ENCODE data around the gene DOC2B. TPM values are rescaled to one million over a fixed set of nuclear protein-coding genes. Genes with fewer than 3 reads are reported as not detected.

DOC2B gene
- total and polyA plus RNA-seq, 9 of the 15 experiments (the other 6 are each of a cell fraction or from before 2014, with no cell fraction given), result 0.02 TPM; not detected in 8

DNA sequence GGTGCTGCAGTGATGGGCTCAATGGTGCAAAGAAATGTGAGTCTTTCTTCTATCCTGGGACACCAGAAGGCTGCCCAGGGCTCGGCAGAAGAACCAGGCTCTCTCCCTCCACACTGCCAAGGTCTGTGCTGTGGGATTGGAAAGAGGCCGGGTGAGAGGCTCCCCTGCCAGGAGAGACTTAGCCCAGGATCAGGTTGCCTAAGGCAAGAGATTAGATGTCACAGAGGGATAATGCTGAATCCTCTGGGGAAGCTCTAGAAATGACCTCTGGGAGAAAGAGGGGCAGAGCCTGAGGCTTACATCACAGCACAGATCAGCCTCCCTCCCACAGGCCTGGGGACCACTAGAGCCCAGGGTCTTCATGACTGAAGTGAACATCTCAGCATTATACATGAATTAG, 5.7 kb upstream of the DOC2B start:
- WGBS (ENCODE audit: insufficient coverage, low coverage, missing lambda C conversion rate), result 0% methylated on average over 2 of the region's 2 CpGs
- Histone ChIP-seq H3K79me2 (ENCODE audit: control insufficient read depth, insufficient read depth, low read length) (no peaks in the 10 kb centered on the region), H3K4me2 (ENCODE audit: insufficient read depth, low read length) (no peak overlapping the region), H3K4me1 (replicated peaks in 1 of 2; ENCODE audit: control insufficient read depth in 2 of 2, insufficient read depth in 2 of 2, low read length in 2 of 2) (no peaks in the 10 kb centered on the region), H3K9me3 (replicated peaks; ENCODE audit: control insufficient read depth, insufficient read depth, low read depth, low read length) (no peaks in the 10 kb centered on the region), H3K27me3 (ENCODE audit: control insufficient read depth in 2 of 2, insufficient read depth in 2 of 2, low read length in 2 of 2) (no peaks in the 10 kb centered on the region; a peak in 1 of 5 replicates), H3K9ac (ENCODE audit: insufficient read depth in 1 of 2, low read depth in 2 of 2, low read length in 2 of 2) (no peak overlapping the region), H3K27ac (ENCODE audit: extremely low read depth, low read depth, low read length) (no peak overlapping the region), H3K9me1 (ENCODE audit: control insufficient read depth, insufficient read depth, low read length) (no peaks in the 10 kb centered on the region), H4K20me1 (replicated peaks; ENCODE audit: control insufficient read depth, insufficient read depth, low read length) (no peaks in the 10 kb centered on the region), H2AFZ (ENCODE audit: low read depth, low read length) (no peak overlapping the region), H3K4me3 (no peak overlapping the region), H3K36me3 (ENCODE audit: control insufficient read depth, insufficient read depth, low read length) (no peaks in the 10 kb centered on the region)
- DNase-seq (ENCODE audit: extremely low read depth in 1 of 4, low spot score in 3 of 4) (no peak), FAIRE-seq (no peak), ATAC-seq (no peak)
- no peak for TF ChIP-seq ILF3 (IDR thresholded peaks at IDR 0.05; ENCODE audit: borderline replicate concordance)
- no peak for TF ChIP-seq PTBP1 (IDR thresholded peaks at IDR 0.05; ENCODE audit: low read depth, low read length)
- no peak for TF ChIP-seq MTA3 (IDR thresholded peaks at IDR 0.05; ENCODE audit: borderline replicate concordance)
- no peak for TF ChIP-seq FOSL1 (tag; conservative IDR thresholded peaks at IDR 0.05)
- TF ChIP-seq SRSF1 (IDR thresholded peaks at IDR 0.05; ENCODE audit: low read depth, low read length), result no peak
- TF ChIP-seq SPI1 (IDR thresholded peaks at IDR 0.05; ENCODE audit: borderline replicate concordance, low read depth, low read length), result no peak
- TF ChIP-seq ZNF384 (IDR thresholded peaks at IDR 0.05; ENCODE audit: low read depth, low read length), result no peak
- TF ChIP-seq MCM7 (IDR thresholded peaks at IDR 0.05), result no peak
- TF ChIP-seq, protein P1, sequence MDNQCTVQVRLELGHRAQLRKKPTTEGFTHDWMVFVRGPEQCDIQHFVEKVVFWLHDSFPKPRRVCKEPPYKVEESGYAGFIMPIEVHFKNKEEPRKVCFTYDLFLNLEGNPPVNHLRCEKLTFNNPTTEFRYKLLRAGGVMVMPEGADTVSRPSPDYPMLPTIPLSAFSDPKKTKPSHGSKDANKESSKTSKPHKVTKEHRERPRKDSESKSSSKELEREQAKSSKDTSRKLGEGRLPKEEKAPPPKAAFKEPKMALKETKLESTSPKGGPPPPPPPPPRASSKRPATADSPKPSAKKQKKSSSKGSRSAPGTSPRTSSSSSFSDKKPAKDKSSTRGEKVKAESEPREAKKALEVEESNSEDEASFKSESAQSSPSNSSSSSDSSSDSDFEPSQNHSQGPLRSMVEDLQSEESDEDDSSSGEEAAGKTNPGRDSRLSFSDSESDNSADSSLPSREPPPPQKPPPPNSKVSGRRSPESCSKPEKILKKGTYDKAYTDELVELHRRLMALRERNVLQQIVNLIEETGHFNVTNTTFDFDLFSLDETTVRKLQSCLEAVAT (IDR thresholded peaks at IDR 0.05), result no peak
- TF ChIP-seq ZNF311 (CRISPR knock-in tag; IDR thresholded peaks at IDR 0.05), result no peak
- TF ChIP-seq ZBTB1 (CRISPR knock-in tag; IDR thresholded peaks at IDR 0.05; ENCODE audit: borderline replicate concordance, low read depth), result no peak
- TF ChIP-seq EP300 (IDR thresholded peaks at IDR 0.05; ENCODE audit: low read length), result no peak
- TF ChIP-seq SRSF9 (IDR thresholded peaks at IDR 0.05; ENCODE audit: borderline replicate concordance, low read depth, low read length), result no peak
- TF ChIP-seq, protein P2, sequence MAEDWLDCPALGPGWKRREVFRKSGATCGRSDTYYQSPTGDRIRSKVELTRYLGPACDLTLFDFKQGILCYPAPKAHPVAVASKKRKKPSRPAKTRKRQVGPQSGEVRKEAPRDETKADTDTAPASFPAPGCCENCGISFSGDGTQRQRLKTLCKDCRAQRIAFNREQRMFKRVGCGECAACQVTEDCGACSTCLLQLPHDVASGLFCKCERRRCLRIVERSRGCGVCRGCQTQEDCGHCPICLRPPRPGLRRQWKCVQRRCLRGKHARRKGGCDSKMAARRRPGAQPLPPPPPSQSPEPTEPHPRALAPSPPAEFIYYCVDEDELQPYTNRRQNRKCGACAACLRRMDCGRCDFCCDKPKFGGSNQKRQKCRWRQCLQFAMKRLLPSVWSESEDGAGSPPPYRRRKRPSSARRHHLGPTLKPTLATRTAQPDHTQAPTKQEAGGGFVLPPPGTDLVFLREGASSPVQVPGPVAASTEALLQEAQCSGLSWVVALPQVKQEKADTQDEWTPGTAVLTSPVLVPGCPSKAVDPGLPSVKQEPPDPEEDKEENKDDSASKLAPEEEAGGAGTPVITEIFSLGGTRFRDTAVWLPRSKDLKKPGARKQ (CRISPR knock-in tag; IDR thresholded peaks at IDR 0.05), result no peak
- TF ChIP-seq NR2F6 (CRISPR knock-in tag; IDR thresholded peaks at IDR 0.05), result no peak
- no peak for TF ChIP-seq PML (IDR thresholded peaks at IDR 0.05; ENCODE audit: low read length)
- intact Hi-C loops (cut with micrococcal nuclease) (no loop called here), in situ Hi-C loops (cut with MboI) (no loop called here)
- ChIA-PET POLR2A (no interaction called here), CTCF (ENCODE audit: low intra/inter-chr PET ratio) (no interaction called here)
- no TSS peak for BruUV-seq (replicated peaks)
